HCT116 (cell line): ENCODE measurements around the gene TNFRSF8.

Experiments
- ATF3 ChIP-seq: IDR thresholded peaks from 2 replicates; pipeline ENCODE4 v1.6.1; 2012
- CEBPB ChIP-seq: IDR thresholded peaks from 2 replicates; pipeline ENCODE4 v1.6.1; 2012; ENCODE audit warnings: low read depth
- EZH2 ChIP-seq: fragments of 200-600 bp; sonication (generic); IDR thresholded peaks from 2 replicates; pipeline ENCODE4 v1.6.1; 2017; ENCODE audit warnings: antibody characterized with exemption, mixed run types
- EZH2phosphoT487 ChIP-seq: fragments of 200-600 bp; IDR thresholded peaks from 2 replicates; pipeline ENCODE4 v1.6.1; 2018; ENCODE audit warnings: antibody characterized with exemption, borderline replicate concordance
- FOSL1 ChIP-seq: IDR thresholded peaks from 2 replicates; pipeline ENCODE4 v1.6.1; 2012; ENCODE audit warnings: low read depth
- JUND ChIP-seq: IDR thresholded peaks from 2 replicates; pipeline ENCODE4 v1.6.1; 2012
- MAX ChIP-seq: IDR thresholded peaks from 2 replicates; pipeline ENCODE4 v1.6.1; 2012
- POLR2A ChIP-seq: IDR thresholded peaks from 2 replicates; pipeline ENCODE4 v1.7.0; 2011; ENCODE audit warnings: borderline replicate concordance; ENCODE audit not compliant: insufficient read depth, insufficient read length; ENCODE audit errors: extremely low read depth
- POLR2AphosphoS5 ChIP-seq: IDR thresholded peaks from 2 replicates; pipeline ENCODE4 v1.6.1; 2011; ENCODE audit warnings: mild to moderate bottlenecking, low read depth, low read length, moderate library complexity
- RAD21 ChIP-seq: IDR thresholded peaks from 2 replicates; pipeline ENCODE4 v1.6.1; 2012; ENCODE audit warnings: low read depth, mild to moderate bottlenecking
- TCF7L2 ChIP-seq: IDR thresholded peaks from 2 replicates; pipeline ENCODE4 v1.7.0; 2011; ENCODE audit warnings: borderline replicate concordance, inconsistent platforms; ENCODE audit not compliant: insufficient read depth, insufficient read length; ENCODE audit errors: extremely low read depth
- ZFX ChIP-seq: fragments of 450-650 bp; IDR thresholded peaks from 2 replicates; pipeline ENCODE4 v1.6.1; 2017
- TF ChIP-seq, protein P1 (sequence below), 3 experiments: fragments of 200-600 bp in 1 of 3; sonication (generic) in 1 of 3; IDR thresholded peaks in 2 of 3; conservative IDR thresholded peaks in 1 of 3; 2 replicates each; pipeline ENCODE4 v1.5.1; 2012 to 2017; ENCODE audit warnings: low read depth in 2 of 3, low read length in 2 of 3, antibody characterized with exemption in 1 of 3, borderline replicate concordance in 1 of 3, control low read depth in 1 of 3, mild to moderate bottlenecking in 1 of 3, mixed read lengths in 1 of 3, mixed run types in 1 of 3, moderate library complexity in 1 of 3; ENCODE audit not compliant: insufficient read depth in 1 of 3

DNA sequence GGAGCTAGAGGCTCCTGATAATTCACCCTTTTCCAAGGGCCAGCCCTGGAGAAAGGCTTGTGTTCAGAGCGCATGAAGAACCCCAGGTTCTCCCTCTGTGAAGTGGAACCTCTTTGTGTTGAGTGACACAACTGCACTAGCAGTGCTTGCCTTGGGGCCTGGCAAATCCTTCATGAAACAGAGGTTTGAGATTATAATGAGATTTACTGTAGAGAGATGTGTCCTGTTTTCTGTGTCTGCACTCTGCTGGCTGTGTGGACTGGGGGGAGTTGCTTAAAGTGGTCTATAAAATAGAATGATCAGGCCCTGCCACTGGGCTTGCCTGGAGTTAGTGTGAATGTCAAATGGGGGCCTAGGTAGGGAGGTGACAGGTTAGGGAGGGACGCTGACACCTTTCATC is 92.2 kb downstream of the TNFRSF8 start:
- TF ChIP-seq, protein P1, sequence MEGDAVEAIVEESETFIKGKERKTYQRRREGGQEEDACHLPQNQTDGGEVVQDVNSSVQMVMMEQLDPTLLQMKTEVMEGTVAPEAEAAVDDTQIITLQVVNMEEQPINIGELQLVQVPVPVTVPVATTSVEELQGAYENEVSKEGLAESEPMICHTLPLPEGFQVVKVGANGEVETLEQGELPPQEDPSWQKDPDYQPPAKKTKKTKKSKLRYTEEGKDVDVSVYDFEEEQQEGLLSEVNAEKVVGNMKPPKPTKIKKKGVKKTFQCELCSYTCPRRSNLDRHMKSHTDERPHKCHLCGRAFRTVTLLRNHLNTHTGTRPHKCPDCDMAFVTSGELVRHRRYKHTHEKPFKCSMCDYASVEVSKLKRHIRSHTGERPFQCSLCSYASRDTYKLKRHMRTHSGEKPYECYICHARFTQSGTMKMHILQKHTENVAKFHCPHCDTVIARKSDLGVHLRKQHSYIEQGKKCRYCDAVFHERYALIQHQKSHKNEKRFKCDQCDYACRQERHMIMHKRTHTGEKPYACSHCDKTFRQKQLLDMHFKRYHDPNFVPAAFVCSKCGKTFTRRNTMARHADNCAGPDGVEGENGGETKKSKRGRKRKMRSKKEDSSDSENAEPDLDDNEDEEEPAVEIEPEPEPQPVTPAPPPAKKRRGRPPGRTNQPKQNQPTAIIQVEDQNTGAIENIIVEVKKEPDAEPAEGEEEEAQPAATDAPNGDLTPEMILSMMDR (IDR thresholded peaks at IDR 0.05 in 2 of 3, conservative IDR thresholded peaks at IDR 0.05 in 1 of 3; ENCODE audit: borderline replicate concordance in 1 of 3, insufficient read depth in 1 of 3, low read depth in 2 of 3, low read length in 2 of 3), result no peak
- TF ChIP-seq EZH2, result no peak
- no peak for TF ChIP-seq POLR2A
- no peak for TF ChIP-seq EZH2phosphoT487
- TF ChIP-seq POLR2AphosphoS5, result no peak
- TF ChIP-seq RAD21, result no peak
- no peak for TF ChIP-seq ATF3
- TF ChIP-seq ZFX, result no peak
- no peak for TF ChIP-seq TCF7L2
- TF ChIP-seq CEBPB, result no peak
- no peak for TF ChIP-seq MAX
- no peak for TF ChIP-seq JUND
- TF ChIP-seq FOSL1, result no peak
